B cell (primary cell): ENCODE measurements around the gene TOX2. TPM values are rescaled to one million over a fixed set of nuclear protein-coding genes. Genes with fewer than 3 reads are reported as not detected.

ENCODE experiments used
- ATAC-seq: fragments of 200-7000 bp; cut with Tn5 transposase; one replicate; pipeline ENCODE4 v1.10.0; 2021; ENCODE audit warnings: low read depth, mild to moderate bottlenecking, moderate number of reproducible peaks, moderate library complexity
- CTCF ChIA-PET: fragments of 350-600 bp; sonication (Branson Sonifier 250); formaldehyde crosslinking; loops from one replicate; lab custom pipeline; 2021; ENCODE audit warnings: antibody characterized with exemption, inconsistent platforms; lab: Charles Lee
- POLR2A ChIA-PET: fragments of 350-600 bp; sonication (Branson Sonifier 250); formaldehyde crosslinking; loops from one replicate; lab custom pipeline; 2021; ENCODE audit warnings: antibody characterized with exemption; lab: Charles Lee
- DNase-seq: peaks from one replicate; pipeline ENCODE4 v3.0.0; 2013
- H2AFZ ChIP-seq: 2 replicates; pipeline ENCODE4 v1.6.1; 2012; ENCODE audit warnings: mild to moderate bottlenecking, low read depth, low read length; ENCODE audit not compliant: insufficient read depth, poor library complexity, severe bottlenecking
- H3K27ac ChIP-seq, 2 donors: 1 replicate in 1 of 2; 2 replicates in 1 of 2; pipeline ENCODE4 v1.5.1; 2012 to 2013; ENCODE audit warnings: low read length in 2 of 2, mild to moderate bottlenecking in 2 of 2, moderate library complexity in 1 of 2
- H3K27me3 ChIP-seq, 4 experiments: fragments of 200-600 bp in 1 of 4; sonication (generic) in 1 of 4; replicated peaks in 1 of 4; 1 replicate in 2 of 4; 2 replicates in 2 of 4; pipeline versions ENCODE4 v1.6.1 to v1.7.0; 2013 to 2016; ENCODE audit warnings: low read length in 3 of 4, mild to moderate bottlenecking in 2 of 4, mixed read lengths in 1 of 4, moderate library complexity in 1 of 4; ENCODE audit not compliant: insufficient read depth in 4 of 4, control insufficient read depth in 3 of 4; ENCODE audit errors: control extremely low read depth in 1 of 4
- H3K36me3 ChIP-seq, 2 experiments: replicated peaks in 1 of 2; 1 replicate in 1 of 2; 2 replicates in 1 of 2; pipeline versions ENCODE4 v1.6.1 to v1.7.1; 2013; ENCODE audit warnings: low read length in 1 of 2; ENCODE audit not compliant: insufficient read depth in 2 of 2, control insufficient read depth in 1 of 2; ENCODE audit errors: control extremely low read depth in 1 of 2, extremely low read depth in 1 of 2
- H3K4me1 ChIP-seq, 2 donors: fragments of 200-600 bp in 1 of 2; sonication (generic) in 1 of 2; 1 replicate in 1 of 2; 2 replicates in 1 of 2; pipeline versions ENCODE4 v1.5.1 to v1.6.1; 2013 to 2017; ENCODE audit warnings: low read length in 2 of 2; ENCODE audit not compliant: control insufficient read depth in 2 of 2, insufficient read depth in 2 of 2
- H3K4me2 ChIP-seq: replicated peaks from 2 replicates; pipeline ENCODE3; 2012; ENCODE audit warnings: mild to moderate bottlenecking, low read depth, low read length; ENCODE audit not compliant: poor library complexity, severe bottlenecking
- H3K4me3 ChIP-seq, 5 experiments: fragments of 200-600 bp in 1 of 5; sonication (generic) in 1 of 5; 1 replicate in 3 of 5; 2 replicates in 2 of 5; pipeline versions ENCODE4 v1.5.1 to v1.7.0; 2011 to 2016; ENCODE audit warnings: low read length in 4 of 5, mild to moderate bottlenecking in 4 of 5, low read depth in 2 of 5, control low read depth in 1 of 5, moderate library complexity in 1 of 5; ENCODE audit not compliant: insufficient read depth in 1 of 5; ENCODE audit errors: control extremely low read depth in 1 of 5, extremely low read depth in 1 of 5
- H3K79me2 ChIP-seq: fragments of 200-600 bp; sonication (generic); one replicate; pipeline ENCODE4 v1.6.0; 2016; ENCODE audit warnings: low read length; ENCODE audit not compliant: control insufficient read depth, insufficient read depth
- H3K9ac ChIP-seq: fragments of 200-600 bp; sonication (generic); 2 replicates; pipeline ENCODE4 v1.6.1; 2017; ENCODE audit warnings: mild to moderate bottlenecking, low read length, moderate library complexity
- H3K9me3 ChIP-seq, 3 donors: one replicate each; pipeline versions ENCODE4 v1.6.1 to v1.7.1; 2013; ENCODE audit warnings: low read length in 2 of 3; ENCODE audit not compliant: control insufficient read depth in 2 of 3, insufficient read depth in 1 of 3; ENCODE audit errors: control extremely low read depth in 1 of 3
- H4K20me1 ChIP-seq: 2 replicates; pipeline ENCODE4 v1.6.0; 2012; ENCODE audit warnings: mild to moderate bottlenecking, low read length; ENCODE audit not compliant: insufficient read depth, control insufficient read depth, poor library complexity, severe bottlenecking
- H3K27ac Mint-ChIP-seq: one replicate; pipeline ENCODE4 v1.8.0; 2021; ENCODE audit warnings: mixed read lengths
- H3K27me3 Mint-ChIP-seq: one replicate; pipeline ENCODE4 v1.8.0; 2021; ENCODE audit warnings: mixed read lengths
- H3K4me1 Mint-ChIP-seq: one replicate; pipeline ENCODE4 v1.8.0; 2021; ENCODE audit warnings: mixed read lengths
- H3K4me3 Mint-ChIP-seq: one replicate; pipeline ENCODE4 v1.8.0; 2021; ENCODE audit warnings: mixed read lengths
- H3K9me3 Mint-ChIP-seq: one replicate; pipeline ENCODE4 v1.8.0; 2022; ENCODE audit warnings: mixed read lengths; ENCODE audit not compliant: insufficient read depth
- CTCF ChIP-seq: fragments of 200-600 bp; IDR thresholded peaks from one replicate; pipeline ENCODE4 v1.8.0; 2022; ENCODE audit warnings: antibody characterized with exemption, mild to moderate bottlenecking
- EZH2 ChIP-seq: IDR thresholded peaks from 2 replicates; pipeline ENCODE4 v1.6.1; 2012; ENCODE audit warnings: borderline replicate concordance, low read depth, mild to moderate bottlenecking, moderate library complexity, low read length; ENCODE audit not compliant: insufficient read depth, poor library complexity, severe bottlenecking
- WGBS: methylation state at CpG from one replicate; pipeline ENCODE4 v1.1.5; 2013; ENCODE audit warnings: missing lambda C conversion rate; ENCODE audit not compliant: insufficient coverage; 5-methylcytosine and 5-hydroxymethylcytosine counted together
- intact Hi-C: fragments of 100-400 bp; cut with micrococcal nuclease; formaldehyde crosslinking; loops from one replicate; pipeline ENCODE4 v1.10.0; 2022
- polyA plus RNA-seq: library from polyadenylated mRNA; depleted of rRNA; stranded (reverse); fragments of >200 nt; gene quantifications from 2 replicates; pipeline ENCODE4 v1.2.3, GENCODE V29; 2012
- total RNA-seq, 2 donors: library from RNA; stranded (reverse); fragments of 120-200 nt in 1 of 2; gene quantifications; 1 replicate in 1 of 2; 2 replicates in 1 of 2; pipeline versions ENCODE4 v1.2.3 to v1.2.4, GENCODE V29; 2013 to 2022

The TOX2 gene
- total and polyA plus RNA-seq, 2 donors (not counting 1 experiment from before 2014, with no cell fraction given), result 1.2 to 4.1 TPM

- Histone ChIP-seq H3K27me3 (peaks cover 0 to 2% (median 0%) of the 10 kb centered on the region in 4 experiments), H3K4me1 (peaks cover 24 to 49% of the 10 kb centered on the region in 2 donors), H3K36me3 (no peaks in the 10 kb centered on the region), H3K9me3 (peaks cover 0 to 4% (median 0%) of the 10 kb centered on the region in 3 donors), H3K4me3 (peak overlapping the region; percentile 8 to 56 (median 24)), H2AFZ (peak overlapping the region; percentile 62), H4K20me1 (no peaks in the 10 kb centered on the region), H3K9ac (peak overlapping the region; percentile 46), H3K4me2 (peak overlapping the region; percentile 76), H3K27ac (peak overlapping the region; percentile 38 to 64), H3K79me2 (no peaks in the 10 kb centered on the region)
- CTCF ChIA-PET, result interaction anchor here (0.5 to 3.8 kb wide), 4 partner anchors 10 to 567 kb away, joined by 3 to 35 read pairs (median 6); no protein-coding TSS in a partner anchor
- Mint-ChIP-seq H3K27ac (peak overlapping the region; percentile 90), H3K4me3 (peak overlapping the region; percentile 79), H3K4me1 (peaks cover 48% of the 10 kb centered on the region), H3K9me3 (no peaks in the 10 kb centered on the region), H3K27me3 (no peaks in the 10 kb centered on the region)
- POLR2A ChIA-PET, result interaction anchor here (0.9 to 1.2 kb wide), 2 partner anchors 11 to 13 kb away, joined by 3 to 4 read pairs; no protein-coding TSS in a partner anchor
- ATAC-seq (peak; percentile 69), DNase-seq (peak; percentile 65)
- TF ChIP-seq EZH2 (no peak), CTCF (no peak)
- intact Hi-C loops, result loop anchor here (1.0 to 5.0 kb wide), 2 partner anchors 11 to 227 kb away; no protein-coding TSS in a partner anchor
- 6% methylated on average over 19 of the region's 26 CpGs for WGBS
Measured at GRCh38 chr20:44069203-44070011, 154.8 kb downstream of the TOX2 start.
